ENCODE results near the gene CCDC192.

GRCh38 chr5:127941646-127942045, 238.5 kb downstream of the CCDC192 start:
- TF ChIP-seq CTCF (IDR thresholded peaks at IDR 0.05): no peak
- no peak for TF ChIP-seq POLR2A (IDR thresholded peaks at IDR 0.05)
